HG03565 (cell line): ENCODE results near the gene CALU.

Source experiments
- ATAC-seq: cut with Tn5 transposase; IDR thresholded peaks from one replicate; pipeline ENCODE4 v1.9.1; 2021; ENCODE audit warnings: mild to moderate bottlenecking, moderate library complexity; ENCODE audit not compliant: unreplicated experiment

Gene CALU

GRCh38 chr7:128809363-128809762, 70.2 kb downstream of the CALU start:
- ATAC-seq: no peak

- no peak for ATAC-seq
Measured at GRCh38 chr7:128810473-128810872, 71.3 kb downstream of the CALU start.

- ATAC-seq: no peak
Measured at GRCh38 chr7:128810997-128811396, 71.8 kb downstream of the CALU start.

GRCh38 chr7:128811631-128812430, 72.7 kb downstream of the CALU start:
- no peak for ATAC-seq

- no peak for ATAC-seq
Measured at GRCh38 chr7:128812514-128813168, 73.5 kb downstream of the CALU start.

GRCh38 chr7:128814499-128814898, 75.3 kb downstream of the CALU start:
- ATAC-seq: no peak

- no peak for ATAC-seq
Measured at GRCh38 chr7:128815289-128815942, 76.3 kb downstream of the CALU start.

GRCh38 chr7:128818694-128819093, 79.5 kb downstream of the CALU start:
- no peak for ATAC-seq
